GM20431 (cell line): ENCODE data around the gene C19orf18.
"Not testable (repeated sequence)": the region's sequence is repeated elsewhere in the genome, so short reads cannot be mapped to it uniquely, and the experiment has no call there.

Experiments
- in situ Hi-C: fragments of 300-500 bp; cut with MseI, MboI; formaldehyde crosslinking; loops from one replicate; pipeline ENCODE4 v1.15.0; 2020; ENCODE audit warnings: low sequenced_read_pairs; ENCODE audit not compliant: unreplicated experiment

The C19orf18 gene

GRCh38 chr19:57974434-57974833 lies at the start of gene C19orf18:
C19orf18 (minus strand) TSS chr19:57974534; CDS start chr19:57974432, 102 bp downstream.
- in situ Hi-C loops, result no loop called here

DNA sequence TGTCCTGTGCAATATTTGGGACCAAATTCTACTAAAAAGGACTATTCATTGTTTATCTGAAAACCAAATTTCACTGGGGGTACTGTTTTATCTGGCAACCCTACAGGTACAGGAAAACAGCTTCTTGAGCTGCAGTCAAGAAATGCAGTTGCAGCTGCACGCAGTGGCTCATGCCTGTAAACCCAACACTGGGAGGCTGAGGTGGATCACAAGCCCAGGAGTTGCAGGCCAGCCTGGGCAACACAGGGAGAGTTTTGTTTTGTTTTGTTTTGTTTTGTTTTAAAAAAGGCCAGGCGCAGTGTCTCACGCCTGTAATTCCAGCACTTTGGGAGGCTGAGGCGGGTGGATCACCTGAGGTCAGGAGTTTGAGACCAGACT lies 47.9 kb upstream of the C19orf18 start:
- in situ Hi-C loops, result no loop called here

DNA sequence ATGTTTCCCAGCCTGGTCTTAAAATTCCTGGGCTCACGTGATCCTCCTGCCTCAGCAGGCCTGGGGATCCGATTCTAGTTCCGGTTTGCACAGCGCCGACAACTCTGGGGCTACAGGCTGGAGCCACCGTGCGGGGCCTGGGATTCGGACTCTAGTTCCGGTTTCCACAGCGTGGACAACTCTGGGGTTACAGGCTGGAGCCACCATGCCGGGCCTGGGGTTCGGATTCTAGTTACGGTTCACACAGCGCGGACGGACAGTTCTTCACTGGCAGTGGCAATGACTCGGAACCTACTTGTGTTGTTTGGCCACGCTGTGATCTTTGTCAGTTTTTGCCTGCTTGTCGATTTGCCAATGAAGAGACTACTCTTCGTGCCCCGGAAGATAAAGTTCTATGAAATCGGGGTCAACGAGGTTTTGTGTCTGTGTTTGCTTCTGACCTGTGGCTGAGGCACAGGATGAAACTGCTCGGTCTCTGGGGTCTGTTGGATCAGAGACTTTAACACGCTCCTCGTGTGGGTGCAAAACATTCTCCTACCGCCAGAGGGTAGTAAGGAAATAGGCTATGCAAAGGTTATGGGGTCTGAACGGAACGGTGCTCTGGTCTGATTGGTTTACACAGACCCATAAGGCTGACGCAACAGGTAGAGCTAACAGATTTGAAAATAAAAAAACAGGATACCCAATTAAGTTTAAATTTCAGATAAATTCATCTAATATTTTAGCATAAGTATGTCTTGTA lies 47.4 kb upstream of the C19orf18 start:
- in situ Hi-C loops, result no loop called here

DNA sequence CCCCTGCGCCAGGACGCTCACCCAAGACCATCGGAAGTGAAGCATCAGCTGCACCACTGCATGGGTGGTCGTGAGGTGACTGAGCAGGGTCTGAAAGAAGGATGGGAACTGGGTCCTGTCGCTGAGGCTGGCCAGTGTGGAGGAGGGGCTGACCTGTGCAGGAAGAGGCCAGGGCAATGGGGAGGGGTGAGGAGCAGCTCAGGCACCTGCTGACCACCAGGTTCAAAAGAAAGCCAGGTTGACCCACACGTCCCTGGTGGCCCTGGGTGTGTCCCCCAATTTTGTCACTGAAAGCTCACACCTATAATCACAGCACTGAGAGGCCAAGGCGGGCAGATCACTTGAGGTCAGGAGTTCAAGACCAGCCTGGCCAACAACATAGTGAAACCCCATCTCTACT lies 45.8 kb upstream of the C19orf18 start:
- in situ Hi-C loops, result no loop called here

DNA sequence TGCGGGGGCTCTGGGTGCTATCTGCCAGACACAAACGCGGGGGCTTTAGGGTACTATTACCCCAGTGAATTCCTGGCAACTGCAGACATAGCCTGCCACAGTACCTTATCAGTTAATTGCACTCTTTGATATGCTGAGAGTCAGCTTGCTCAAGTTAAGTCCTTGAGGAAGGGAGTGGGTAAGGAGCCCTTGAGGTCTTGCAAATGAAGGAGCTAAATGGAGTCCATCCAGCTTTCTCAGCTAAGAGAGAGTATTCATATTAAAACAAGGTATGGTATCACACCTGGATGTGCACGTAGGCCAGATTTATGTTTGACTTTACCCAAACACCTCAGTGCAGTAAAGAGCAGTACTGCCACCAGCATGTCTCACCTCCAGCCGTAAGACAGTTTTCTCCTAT lies 39.8 kb upstream of the C19orf18 start:
- in situ Hi-C loops, result no loop called here

- in situ Hi-C loops, result no loop called here
These were observed 36.2 kb upstream of the C19orf18 start for GRCh38 chr19:58010507-58010906.

- in situ Hi-C loops, result no loop called here
These were observed 35.5 kb upstream of the C19orf18 start for GRCh38 chr19:58009666-58010301.

- in situ Hi-C loops, result no loop called here
These were observed 34.9 kb upstream of the C19orf18 start for GRCh38 chr19:58009301-58009665.

DNA sequence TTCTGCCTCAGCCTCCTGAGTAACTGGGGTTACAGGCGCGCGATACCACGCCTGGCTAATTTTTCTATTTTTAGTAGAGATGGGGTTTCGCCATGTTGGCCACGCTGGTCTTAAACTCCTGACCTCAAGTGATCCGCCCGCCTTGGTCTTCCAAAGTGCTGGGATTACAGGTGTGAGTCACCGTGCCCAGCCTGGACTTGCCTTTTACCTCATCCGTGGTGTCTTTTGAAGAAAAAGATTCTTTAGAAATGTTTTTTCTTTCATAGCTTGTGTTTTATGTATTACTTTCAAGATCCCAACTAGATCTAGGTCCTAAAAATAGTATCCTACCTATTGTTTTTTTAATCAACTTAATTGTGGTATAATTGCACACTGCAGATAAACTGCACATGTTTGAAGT lies 34.5 kb upstream of the C19orf18 start:
- in situ Hi-C loops, result not testable (repeated sequence)

DNA sequence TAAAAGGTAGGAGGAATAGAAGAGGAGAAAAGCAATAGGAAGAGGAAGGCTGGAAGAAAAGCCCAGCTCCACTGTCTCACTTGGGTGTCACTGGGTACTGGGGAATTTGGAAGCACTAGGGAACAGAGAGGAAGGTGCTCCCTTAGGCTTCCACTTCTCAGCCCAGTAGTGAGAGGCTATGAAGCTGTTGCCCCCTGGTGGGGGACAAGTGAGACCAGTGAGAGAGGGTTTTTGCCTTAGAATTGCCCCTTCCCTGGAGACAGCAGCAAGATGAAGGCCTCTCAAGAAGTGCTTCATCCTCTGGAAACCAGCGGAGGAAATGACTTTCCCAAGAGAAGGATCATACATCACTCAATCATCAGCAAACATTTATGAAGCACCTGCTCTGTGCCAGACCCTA lies 33.0 kb upstream of the C19orf18 start:
- in situ Hi-C loops, result no loop called here

- in situ Hi-C loops, result no loop called here
These were observed 29.0 kb upstream of the C19orf18 start for GRCh38 chr19:58003174-58003828.

GRCh38 chr19:58002384-58003173 lies 28.2 kb upstream of the C19orf18 start, which contains the start of gene ZNF606:
ZNF606 (minus strand) TSS chr19:58002820; CDS start chr19:58001319, 1,501 bp downstream.
- in situ Hi-C loops, result no loop called here

GRCh38 chr19:58001895-58002369 lies 27.6 kb upstream of the C19orf18 start:
- in situ Hi-C loops, result no loop called here

DNA sequence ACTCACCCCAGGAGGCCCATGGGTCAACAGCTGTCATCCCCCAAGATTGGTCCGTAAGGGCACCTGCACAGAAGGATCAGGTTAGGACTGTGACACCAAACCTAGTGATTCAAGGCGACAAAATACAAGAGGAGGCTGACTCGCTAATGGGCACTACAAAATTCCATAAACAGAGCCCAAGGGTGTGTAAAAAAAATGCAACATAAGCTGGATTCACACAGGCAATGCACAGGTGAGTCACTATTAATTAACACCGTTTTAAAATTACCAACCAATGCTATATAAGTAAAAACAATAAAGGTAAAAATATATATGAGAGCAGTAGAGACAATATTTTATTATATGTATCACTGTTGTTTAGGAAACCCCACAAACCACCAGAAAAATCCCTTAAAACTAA lies 26.3 kb upstream of the C19orf18 start:
- in situ Hi-C loops, result no loop called here

DNA sequence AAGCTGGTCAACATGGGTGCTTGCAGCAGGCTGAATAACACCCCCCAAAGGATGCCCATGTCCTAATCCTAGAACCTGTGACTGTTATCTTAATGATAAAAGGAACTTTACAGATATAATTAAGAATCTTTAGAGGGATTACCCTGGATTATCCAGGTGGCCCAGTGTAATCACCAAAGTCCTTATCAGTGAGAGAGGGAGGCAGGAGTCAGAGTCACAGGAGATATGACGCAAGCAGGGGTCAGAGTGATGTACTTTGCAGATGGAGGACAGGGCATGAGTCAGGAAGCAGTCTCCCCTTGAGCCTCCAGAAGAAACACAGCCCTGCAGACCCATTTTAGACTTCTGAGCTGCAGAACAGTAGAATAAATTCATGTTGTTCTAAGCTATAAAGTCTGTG lies 18.5 kb upstream of the C19orf18 start:
- in situ Hi-C loops, result no loop called here

DNA sequence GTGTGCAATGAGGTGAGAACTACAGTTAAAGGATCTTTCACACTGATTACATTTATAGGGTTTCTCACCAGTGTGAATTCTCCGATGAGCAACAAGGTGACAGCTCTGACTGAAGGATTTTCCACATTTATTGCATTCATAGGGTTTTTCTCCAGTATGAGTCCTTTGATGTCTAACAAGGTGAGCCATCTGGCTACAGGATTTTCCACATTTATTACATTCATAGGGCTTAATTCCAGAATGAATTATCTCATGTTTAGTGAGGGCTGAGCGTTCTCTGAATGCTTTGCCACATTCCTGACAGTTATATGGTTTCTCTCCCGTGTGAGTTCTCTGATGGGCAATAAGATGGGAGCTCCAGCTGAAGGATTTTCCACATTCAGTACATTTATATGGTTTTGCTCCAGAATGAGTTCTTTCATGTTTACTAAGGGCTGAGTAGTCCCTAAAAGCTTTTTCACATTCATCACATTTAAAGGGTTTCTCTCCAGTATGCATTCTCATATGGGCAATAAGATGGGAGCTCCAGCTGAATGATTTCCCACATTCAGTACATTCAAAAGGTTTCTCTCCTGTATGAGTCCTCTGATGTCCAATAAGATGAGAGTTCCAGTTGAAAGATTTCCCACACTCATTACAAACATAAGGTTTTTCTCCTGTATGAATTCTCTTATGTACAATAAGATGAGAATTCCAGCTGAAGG lies 4.4 kb upstream of the C19orf18 start:
- in situ Hi-C loops, result no loop called here

DNA sequence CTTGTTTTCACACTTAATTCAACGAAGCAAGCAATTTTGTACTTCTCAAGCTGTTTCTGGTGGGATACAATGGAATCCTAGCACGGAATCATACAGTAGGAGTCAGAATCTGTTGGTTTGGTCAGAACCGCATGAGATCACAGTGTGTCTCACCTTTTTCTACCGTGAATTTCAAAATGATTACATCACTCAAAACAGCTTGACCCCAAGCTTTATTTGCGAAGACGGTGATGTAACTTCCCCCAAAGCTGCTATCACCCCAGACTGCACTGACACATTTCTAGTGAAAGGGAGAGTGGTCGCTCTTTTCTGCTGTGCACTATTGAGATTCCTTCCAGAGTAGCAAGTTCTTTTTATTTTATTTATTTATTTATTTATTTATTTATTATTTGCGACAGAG lies 9.6 kb downstream of the C19orf18 start:
- in situ Hi-C loops, result no loop called here

DNA sequence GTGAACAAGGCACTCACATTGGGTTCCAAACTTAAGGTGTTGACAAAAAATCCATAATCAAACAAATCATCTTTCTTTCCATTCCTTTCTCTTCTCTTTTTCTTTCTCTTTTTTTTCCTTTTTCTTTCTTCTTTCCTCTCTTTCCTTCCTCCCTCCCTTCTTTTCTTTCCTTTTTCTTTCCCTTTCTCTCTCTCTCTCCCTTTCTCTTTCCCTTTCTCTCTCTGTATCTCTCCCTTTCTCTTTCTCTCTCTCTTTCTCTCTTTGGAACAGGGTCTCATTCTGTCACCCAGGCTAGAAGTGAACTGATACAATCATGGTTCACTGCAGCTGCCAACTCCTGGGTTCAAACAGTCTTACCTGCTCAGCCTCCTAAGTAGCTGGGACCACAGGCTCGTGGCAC lies 12.5 kb downstream of the C19orf18 start:
- in situ Hi-C loops, result no loop called here

DNA sequence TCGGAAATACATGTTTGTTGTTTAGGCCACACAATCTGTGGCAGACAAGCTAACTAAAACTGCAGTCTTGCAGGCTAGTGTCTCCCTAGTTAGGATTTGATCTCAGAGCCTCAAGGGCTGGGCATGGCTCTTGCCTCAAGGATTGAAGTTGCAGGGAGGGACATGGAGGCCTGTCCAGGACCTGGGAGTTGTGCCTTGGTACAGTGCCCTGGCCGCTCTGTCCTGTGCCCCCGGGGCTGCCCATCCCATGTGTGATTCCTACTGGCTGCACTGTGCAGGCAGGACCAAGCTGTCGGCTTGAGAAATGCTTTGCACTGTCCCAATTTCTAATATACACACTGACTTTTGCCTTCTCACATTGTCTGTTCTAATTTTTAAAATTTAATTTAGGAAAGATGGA lies 19.3 kb downstream of the C19orf18 start:
- in situ Hi-C loops, result no loop called here

- in situ Hi-C loops, result no loop called here
These were observed 24.6 kb downstream of the C19orf18 start for GRCh38 chr19:57949702-57950101.
